Lower leg skin (tissue), 4 donors: ENCODE data around the gene SETD1A. TPM values are rescaled to one million over a fixed set of nuclear protein-coding genes. Genes with fewer than 3 reads are reported as not detected.

Source experiments
- DNase-seq, 2 donors: peaks; one replicate each; pipeline ENCODE4 v3.0.0-alpha.2; 2019; ENCODE audit warnings: low spot score in 2 of 2
- H3K4me3 ChIP-seq: fragments of 200-600 bp; sonication (generic); 2 replicates; pipeline ENCODE4 v1.5.1; 2017; ENCODE audit warnings: mild to moderate bottlenecking, low read depth; ENCODE audit not compliant: poor library complexity, severe bottlenecking
- POLR2A ChIP-seq, 2 donors: fragments of 450-650 bp; IDR thresholded peaks; one replicate each; pipeline ENCODE4 v1.6.1; 2016 to 2017; ENCODE audit warnings: antibody characterized with exemption in 2 of 2, mild to moderate bottlenecking in 1 of 2, moderate library complexity in 1 of 2
- WGBS, 2 donors: methylation state at CpG; one replicate each; pipeline ENCODE4 v1.1.5; 2018; 5-methylcytosine and 5-hydroxymethylcytosine counted together
- intact Hi-C: fragments of 100-400 bp; cut with DNase I; formaldehyde crosslinking; loops from one replicate; pipeline ENCODE4 v1.15.0; 2023; ENCODE audit warnings: low total_unique reads
- total RNA-seq, 4 donors: library from RNA; depleted of rRNA; stranded (reverse); fragments of >200 nt; gene quantifications; one replicate each; pipeline ENCODE4 v1.1.0, GENCODE V29; 2016
- TF ChIP-seq, protein P1 (sequence below), 3 donors: fragments of 450-650 bp; IDR thresholded peaks; one replicate each; pipeline ENCODE4 v1.5.1; 2016; ENCODE audit warnings: antibody characterized with exemption in 3 of 3, mild to moderate bottlenecking in 3 of 3, moderate library complexity in 2 of 3

Gene SETD1A
- total RNA-seq, 4 donors from 2014 or later, result 9.2 to 22.4 (median 10.7) TPM

DNA sequence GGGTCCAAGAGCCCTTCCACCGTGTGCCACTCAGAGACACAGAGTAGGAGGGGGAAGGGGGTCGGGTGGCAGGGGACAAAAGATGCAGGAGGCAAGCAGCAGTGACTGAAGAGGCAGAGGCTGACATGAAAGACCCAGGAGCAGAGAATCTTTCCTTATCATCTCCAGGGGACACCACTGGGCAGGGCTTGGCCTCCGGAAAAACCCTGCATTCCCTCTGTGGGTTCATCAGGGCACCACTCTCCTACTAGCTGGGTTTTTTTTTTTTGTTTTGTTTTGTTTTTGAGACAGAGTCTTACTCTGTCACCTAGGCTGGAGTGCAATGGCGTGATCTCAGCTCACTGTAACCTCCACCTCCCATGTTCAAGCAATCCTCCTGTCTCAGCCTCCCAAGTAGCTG, 73.7 kb downstream of the SETD1A start:
- intact Hi-C loops, result no loop called here
- no peak overlapping the region for H3K4me3 ChIP-seq
- TF ChIP-seq, protein P1, sequence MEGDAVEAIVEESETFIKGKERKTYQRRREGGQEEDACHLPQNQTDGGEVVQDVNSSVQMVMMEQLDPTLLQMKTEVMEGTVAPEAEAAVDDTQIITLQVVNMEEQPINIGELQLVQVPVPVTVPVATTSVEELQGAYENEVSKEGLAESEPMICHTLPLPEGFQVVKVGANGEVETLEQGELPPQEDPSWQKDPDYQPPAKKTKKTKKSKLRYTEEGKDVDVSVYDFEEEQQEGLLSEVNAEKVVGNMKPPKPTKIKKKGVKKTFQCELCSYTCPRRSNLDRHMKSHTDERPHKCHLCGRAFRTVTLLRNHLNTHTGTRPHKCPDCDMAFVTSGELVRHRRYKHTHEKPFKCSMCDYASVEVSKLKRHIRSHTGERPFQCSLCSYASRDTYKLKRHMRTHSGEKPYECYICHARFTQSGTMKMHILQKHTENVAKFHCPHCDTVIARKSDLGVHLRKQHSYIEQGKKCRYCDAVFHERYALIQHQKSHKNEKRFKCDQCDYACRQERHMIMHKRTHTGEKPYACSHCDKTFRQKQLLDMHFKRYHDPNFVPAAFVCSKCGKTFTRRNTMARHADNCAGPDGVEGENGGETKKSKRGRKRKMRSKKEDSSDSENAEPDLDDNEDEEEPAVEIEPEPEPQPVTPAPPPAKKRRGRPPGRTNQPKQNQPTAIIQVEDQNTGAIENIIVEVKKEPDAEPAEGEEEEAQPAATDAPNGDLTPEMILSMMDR (IDR thresholded peaks at IDR 0.05), result no peak
- no peak for TF ChIP-seq POLR2A (IDR thresholded peaks at IDR 0.05)
- 82 to 86% methylated on average over 4 of the region's 4 CpGs for WGBS, 2 donors
- DNase-seq, result no peak

DNA sequence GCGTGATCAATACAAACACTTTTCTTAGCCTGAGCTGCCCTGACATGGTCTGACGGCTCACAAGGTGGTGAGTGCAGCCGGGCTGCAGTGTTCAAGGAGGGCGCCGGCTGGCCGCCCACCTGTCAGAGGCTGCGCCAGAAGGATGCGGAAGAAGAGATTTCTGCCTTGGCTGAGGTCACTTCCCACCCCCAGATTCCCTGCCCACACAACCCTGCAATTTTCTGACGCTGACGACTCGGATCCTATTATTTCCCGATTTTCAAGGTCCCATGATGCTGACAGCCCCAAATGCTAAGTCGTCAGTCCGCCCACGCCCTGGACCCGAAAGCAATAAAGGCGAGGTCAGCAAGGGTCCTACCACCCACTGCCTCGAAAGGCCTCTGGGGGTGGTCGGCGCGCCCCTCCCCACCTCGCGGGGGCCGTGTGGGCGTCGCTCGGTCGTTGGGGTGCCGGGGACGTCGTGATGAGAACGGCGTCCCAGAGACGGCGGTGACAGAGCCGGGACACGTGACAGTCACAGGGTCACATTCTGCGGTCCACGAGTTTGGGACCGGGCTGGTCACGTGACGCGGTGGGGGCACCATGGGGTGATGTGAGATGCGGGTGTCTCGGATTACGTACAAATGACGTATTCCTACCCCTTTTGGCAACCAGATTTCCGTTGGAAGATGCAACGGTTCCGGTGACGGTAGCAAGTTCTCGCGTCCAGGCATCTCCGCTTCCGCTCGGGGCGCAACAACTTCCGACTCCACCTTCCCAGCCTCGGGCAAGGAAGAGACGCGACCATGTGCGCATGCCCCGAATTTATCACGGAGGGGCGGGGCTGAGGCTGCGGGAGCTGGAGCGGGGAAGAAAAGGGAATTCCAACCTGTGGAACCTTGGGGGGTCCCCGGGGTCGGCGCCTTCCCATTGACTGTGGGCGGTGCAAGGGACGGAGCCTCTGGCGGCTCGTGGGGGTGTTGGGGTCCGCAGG, 75.5 kb downstream of the SETD1A start, which contains the start of gene STX4:
STX4 (plus strand) TSS at position 823 of the 973 bp plus-strand sequence. CDS start 248 bp downstream, outside the sequence.
- DNase-seq, result peak; percentile 98 to 100
- intact Hi-C loops, result no loop called here
- no peak for TF ChIP-seq POLR2A (IDR thresholded peaks at IDR 0.05)
- TF ChIP-seq, protein P1 (IDR thresholded peaks at IDR 0.05), result no peak
- WGBS, 2 donors, result 1% methylated on average over 31 to 74 of the region's 75 CpGs
- peak within 1 kb of the TSS; percentile 93 for H3K4me3 ChIP-seq

DNA sequence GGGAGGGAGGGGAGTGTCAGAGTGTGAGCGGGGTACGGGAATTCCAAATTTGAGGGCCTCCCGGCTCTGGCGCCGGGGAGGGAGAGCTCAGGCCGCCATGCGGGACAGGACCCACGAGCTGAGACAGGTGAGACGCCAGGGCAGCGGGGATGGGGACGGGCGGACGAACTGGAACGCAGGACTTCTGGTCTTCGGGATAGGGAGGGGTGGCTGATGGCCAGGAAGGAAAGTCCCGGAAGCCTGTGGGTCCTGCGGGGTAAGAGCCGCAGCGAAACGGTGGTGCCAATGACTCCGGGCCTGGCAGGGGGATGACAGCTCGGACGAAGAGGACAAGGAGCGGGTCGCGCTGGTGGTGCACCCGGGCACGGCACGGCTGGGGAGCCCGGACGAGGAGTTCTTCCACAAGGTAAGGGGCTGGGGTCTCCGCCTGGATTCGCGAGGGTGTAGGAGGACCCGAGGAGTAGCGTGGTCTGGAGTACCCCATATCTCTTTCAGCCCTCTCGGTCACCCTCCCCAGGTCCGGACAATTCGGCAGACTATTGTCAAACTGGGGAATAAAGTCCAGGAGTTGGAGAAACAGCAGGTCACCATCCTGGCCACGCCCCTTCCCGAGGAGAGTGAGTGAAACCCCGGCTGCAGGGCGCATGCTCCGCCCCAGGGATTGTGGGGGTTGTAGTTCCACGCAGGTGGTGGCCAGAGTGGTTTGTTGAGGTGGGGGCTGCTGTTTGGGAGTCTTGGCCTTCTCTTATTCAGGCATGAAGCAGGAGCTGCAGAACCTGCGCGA, 76.3 kb downstream of the SETD1A start:
- DNase-seq, result peak; percentile 92 to 98
- WGBS, 2 donors, result 1% methylated on average over 44 to 46 of the region's 47 CpGs

More for the DNA sequence above, 76.3 kb downstream of the SETD1A start:
- TF ChIP-seq, protein P1 (IDR thresholded peaks at IDR 0.05), result no peak
- no peak for TF ChIP-seq POLR2A (IDR thresholded peaks at IDR 0.05)
- intact Hi-C loops, result no loop called here
- H3K4me3 ChIP-seq, result peak overlapping the region; percentile 93

Other genes with a start within 250 kb of the SETD1A start
- 10 to 100 TPM; 20.6 to 39.5 (median 31.5) TPM for gene PHKG2, start 209.3 kb upstream of the SETD1A start, total RNA-seq
- 1 to 10 TPM; 1.2 to 4.1 (median 2.6) TPM for gene CFAP119, start 195.7 kb upstream of the SETD1A start, total RNA-seq
- gene RNF40, start 195.4 kb upstream of the SETD1A start, total RNA-seq, result 100 to 1,000 TPM in 1 of 4 donors, 10 to 100 TPM in 3; 82.2 to 112 (median 92.9) TPM
- 10 to 100 TPM; 10.9 to 18.1 (median 16.0) TPM for gene ZNF629, start 170.5 kb upstream of the SETD1A start, total RNA-seq
- gene BCL7C, start 63.7 kb upstream of the SETD1A start, total RNA-seq, result 10 to 100 TPM; 43.1 to 79.1 (median 63.0) TPM
- 1 to 10 TPM in 2 of 4 donors, under 1 TPM in 1, not detected in 1; 0.80 to 3.0 (median 2.5) TPM for gene CTF1, start 61.1 kb upstream of the SETD1A start, total RNA-seq
- 10 to 100 TPM; 17.7 to 25.1 (median 22.1) TPM for gene FBXL19, start 34.2 kb upstream of the SETD1A start, total RNA-seq
- 10 to 100 TPM; 22.9 to 37.7 (median 34.6) TPM for gene ORAI3, start 8.7 kb upstream of the SETD1A start, total RNA-seq
- gene HSD3B7, start 27.5 kb downstream of the SETD1A start, total RNA-seq, result 10 to 100 TPM; 12.4 to 29.8 (median 19.0) TPM
- 1 to 10 TPM in 1 of 4 donors, under 1 TPM in 3; 0.32 to 1.4 (median 0.44) TPM for gene STX1B, start 52.9 kb downstream of the SETD1A start, total RNA-seq
- gene STX4, start 75.8 kb downstream of the SETD1A start, total RNA-seq, result 10 to 100 TPM; 38.7 to 53.1 (median 46.4) TPM
- gene ZNF668, start 116.5 kb downstream of the SETD1A start, total RNA-seq, result 10 to 100 TPM; 10.0 to 19.2 (median 12.6) TPM
- gene ZNF646, start 116.7 kb downstream of the SETD1A start, total RNA-seq, result 10 to 100 TPM; 25.4 to 30.3 (median 27.1) TPM
- 1 to 10 TPM; 2.3 to 3.8 (median 2.7) TPM for gene PRSS53, start 131.2 kb downstream of the SETD1A start, total RNA-seq
- 10 to 100 TPM; 43.7 to 95.5 (median 73.6) TPM for gene VKORC1, start 137.0 kb downstream of the SETD1A start, total RNA-seq
- 10 to 100 TPM; 60.7 to 85.3 (median 78.6) TPM for gene BCKDK, start 150.6 kb downstream of the SETD1A start, total RNA-seq
- gene KAT8, start 159.9 kb downstream of the SETD1A start, total RNA-seq, result 100 to 1,000 TPM in 1 of 4 donors, 10 to 100 TPM in 3; 69.7 to 116 (median 81.7) TPM
- gene PRSS8, start 178.0 kb downstream of the SETD1A start, total RNA-seq, result 100 to 1,000 TPM; 147 to 223 (median 172) TPM
- gene PRSS36, start 192.3 kb downstream of the SETD1A start, total RNA-seq, result 10 to 100 TPM in 1 of 4 donors, 1 to 10 TPM in 3; 2.3 to 10.5 (median 3.3) TPM
- gene FUS, start 222.4 kb downstream of the SETD1A start, total RNA-seq, result 10 to 100 TPM; 31.9 to 55.8 (median 34.9) TPM
- 100 to 1,000 TPM in 3 of 4 donors, 10 to 100 TPM in 1; 87.5 to 140 (median 122) TPM for gene PYCARD, start 245.0 kb downstream of the SETD1A start, total RNA-seq